Urothelium cell line (cell line): ENCODE measurements around the gene MFAP5.
"Not testable (repeated sequence)": the region's sequence is repeated elsewhere in the genome, so short reads cannot be mapped to it uniquely, and the experiment has no call there.

Source experiments
- DNase-seq: peaks from one replicate; pipeline ENCODE4 v3.0.0; 2011; ENCODE audit warnings: low spot score, mixed read lengths
- FAIRE-seq: peaks from 2 replicates; lab custom pipeline; 2011; peaks lifted over from hg19 to GRCh38; lab: Jason Lieb, UNC

The MFAP5 gene

GRCh38 chr12:8676651-8677050 is 14.0 kb upstream of the MFAP5 start:
- DNase-seq (no peak), FAIRE-seq (no peak)

- DNase-seq = no peak
- no peak for FAIRE-seq
These were observed 13.0 kb upstream of the MFAP5 start for GRCh38 chr12:8675591-8676036.

GRCh38 chr12:8672381-8672780 is 9.8 kb upstream of the MFAP5 start:
- FAIRE-seq (peak; percentile 9), DNase-seq (no peak)

- FAIRE-seq = peak; percentile 30
These were observed 5.8 kb upstream of the MFAP5 start for GRCh38 chr12:8668441-8668840.

GRCh38 chr12:8667270-8667669 is 4.6 kb upstream of the MFAP5 start:
- DNase-seq (no peak), FAIRE-seq (no peak)

More at GRCh38 chr12:8668441-8668840, 5.8 kb upstream of the MFAP5 start:
- no peak for DNase-seq

- FAIRE-seq (no peak), DNase-seq (no peak)
These were observed 3.1 kb upstream of the MFAP5 start for GRCh38 chr12:8665759-8666158.

- FAIRE-seq = no peak
These were observed 1.7 kb upstream of the MFAP5 start for GRCh38 chr12:8664228-8664913.

GRCh38 chr12:8661751-8662150 is 875 bp downstream of the MFAP5 start:
- DNase-seq (no peak), FAIRE-seq (no peak)

More at GRCh38 chr12:8664228-8664913, 1.7 kb upstream of the MFAP5 start:
- DNase-seq = no peak

GRCh38 chr12:8661016-8661415 is 1.6 kb downstream of the MFAP5 start:
- no peak for FAIRE-seq
- no peak for DNase-seq

GRCh38 chr12:8658346-8658745 is 4.3 kb downstream of the MFAP5 start:
- FAIRE-seq (no peak), DNase-seq (peak; percentile 82)

- FAIRE-seq = no peak
- DNase-seq = no peak
These were observed 7.2 kb downstream of the MFAP5 start for GRCh38 chr12:8655421-8655820.

- FAIRE-seq (no peak), DNase-seq (no peak)
These were observed 13.9 kb downstream of the MFAP5 start for GRCh38 chr12:8648576-8649205.

GRCh38 chr12:8647968-8648367 is 14.7 kb downstream of the MFAP5 start:
- DNase-seq (no peak), FAIRE-seq (no peak)

- no peak for DNase-seq
- no peak for FAIRE-seq
These were observed 18.0 kb downstream of the MFAP5 start for GRCh38 chr12:8644345-8645248.

GRCh38 chr12:8642775-8643174 is 19.9 kb downstream of the MFAP5 start:
- no peak for FAIRE-seq
- DNase-seq = no peak

- FAIRE-seq (no peak), DNase-seq (no peak)
These were observed 22.7 kb downstream of the MFAP5 start for GRCh38 chr12:8639936-8640335.

GRCh38 chr12:8638951-8639350 is 23.7 kb downstream of the MFAP5 start:
- FAIRE-seq = no peak

GRCh38 chr12:8637666-8638065 is 25.0 kb downstream of the MFAP5 start:
- DNase-seq (no peak), FAIRE-seq (no peak)

More at GRCh38 chr12:8638951-8639350, 23.7 kb downstream of the MFAP5 start:
- no peak for DNase-seq

- FAIRE-seq (peak; percentile 23), DNase-seq (no peak)
These were observed 25.4 kb downstream of the MFAP5 start for GRCh38 chr12:8637244-8637643.

- FAIRE-seq (peak; percentile 95), DNase-seq (no peak)
These were observed 26.0 kb downstream of the MFAP5 start for GRCh38 chr12:8636581-8636980.

GRCh38 chr12:8636007-8636346 is 26.6 kb downstream of the MFAP5 start:
- DNase-seq, FAIRE-seq: not testable (repeated sequence)
